HepG2 (cell line): ENCODE data around the gene TECPR1. TPM values are rescaled to one million over a fixed set of nuclear protein-coding genes. Genes with fewer than 3 reads are reported as not detected.

Source experiments
- ATF4 ChIP-seq, 2 experiments: fragments of 450-650 bp in 1 of 2; sonication (generic) in 1 of 2; formaldehyde crosslinking; IDR thresholded peaks; 2 replicates each; pipeline versions ENCODE4 v1.5.0 to v1.8.0; 2020 to 2022; ENCODE audit warnings: mild to moderate bottlenecking in 1 of 2, missing genetic modification reagents in 1 of 2
- HNF1B ChIP-seq: sonication (generic); formaldehyde crosslinking; IDR thresholded peaks from 2 replicates; pipeline ENCODE4 v1.5.1; 2020; ENCODE audit warnings: mild to moderate bottlenecking, moderate library complexity, missing genetic modification reagents
- KIAA2018 ChIP-seq: sonication (generic); formaldehyde crosslinking; IDR thresholded peaks from 2 replicates; pipeline ENCODE4 v1.5.0; 2020; ENCODE audit warnings: mild to moderate bottlenecking, missing genetic modification reagents, borderline replicate concordance
- SKIL ChIP-seq: sonication (generic); formaldehyde crosslinking; IDR thresholded peaks from 2 replicates; pipeline ENCODE4 v1.8.0; 2022; ENCODE audit warnings: missing genetic modification reagents, mild to moderate bottlenecking, moderate library complexity, borderline replicate concordance
- TBX2 ChIP-seq: sonication (generic); formaldehyde crosslinking; IDR thresholded peaks from 2 replicates; pipeline ENCODE4 v1.5.0; 2020; ENCODE audit warnings: missing genetic modification reagents, mild to moderate bottlenecking, borderline replicate concordance
- ZFP36L1 ChIP-seq: sonication (generic); formaldehyde crosslinking; IDR thresholded peaks from 2 replicates; pipeline ENCODE4 v1.8.0; 2022; ENCODE audit warnings: mild to moderate bottlenecking, missing genetic modification reagents, moderate library complexity
- ZMYM3 ChIP-seq: sonication (generic); formaldehyde crosslinking; IDR thresholded peaks from 2 replicates; pipeline ENCODE4 v1.5.1; 2020; ENCODE audit warnings: mild to moderate bottlenecking, missing genetic modification reagents
- ZNF879 ChIP-seq: sonication (generic); formaldehyde crosslinking; IDR thresholded peaks from 2 replicates; pipeline ENCODE4 v1.8.1; 2023; ENCODE audit warnings: missing genetic modification reagents
- polyA plus RNA-seq, 8 experiments: library from polyadenylated mRNA; depleted of rRNA in 3 of 8; stranded (reverse) in 7 of 8; unstranded in 1 of 8; fragments of >200 nt; fragmentation: Illumina TruSeq in 4 of 8; extraction: Trizol in 4 of 8; gene quantifications; 2 replicates each; pipeline versions ENCODE4 v1.2.1 to v1.2.3, GENCODE V29; 2011 to 2016; ENCODE audit warnings: low read depth in 4 of 8, missing spikeins in 1 of 8, mixed read lengths in 1 of 8; ENCODE audit not compliant: insufficient read depth in 1 of 8
- total RNA-seq, 5 experiments: library from RNA; depleted of rRNA; stranded (reverse); fragments of >200 nt; fragmentation: Illumina TruSeq; extraction: Trizol; gene quantifications; 2 replicates each; pipeline ENCODE4 v1.2.3, GENCODE V29; 2016; ENCODE audit warnings: low read depth in 1 of 5

TECPR1 gene
- total and polyA plus RNA-seq, 2 of the 13 experiments (the other 11 are each of a cell fraction or from before 2014, with no cell fraction given) = 2.3 to 6.3 TPM

GRCh38 chr7:98174334-98175259 lies 77.4 kb downstream of the TECPR1 start (continued):
- TF ChIP-seq ATF4 (CRISPR knock-in tag; IDR thresholded peaks at IDR 0.05) (no peak), ZFP36L1 (CRISPR knock-in tag) (no peak), HNF1B (no peak), ZMYM3 (CRISPR knock-in tag) (no peak), ZNF879 (no peak), KIAA2018 (CRISPR knock-in tag) (no peak), SKIL (CRISPR knock-in tag) (no peak), TBX2 (CRISPR knock-in tag) (no peak)
